GM19043 (cell line): ENCODE data around the gene ARID1B.
"Not testable (repeated sequence)": the region's sequence is repeated elsewhere in the genome, so short reads cannot be mapped to it uniquely, and the experiment has no call there.

Source experiments
- ATAC-seq: cut with Tn5 transposase; IDR thresholded peaks from one replicate; pipeline ENCODE4 v1.9.1; 2021; ENCODE audit warnings: low read depth; ENCODE audit not compliant: unreplicated experiment

Gene ARID1B

GRCh38 chr6:157139054-157139708 is 362.0 kb downstream of the ARID1B start:
- no peak for ATAC-seq

GRCh38 chr6:157143171-157143889 is 366.2 kb downstream of the ARID1B start:
- ATAC-seq = no peak

GRCh38 chr6:157143890-157144798 is 367.0 kb downstream of the ARID1B start:
- ATAC-seq = no peak

GRCh38 chr6:157144859-157145568 is 367.8 kb downstream of the ARID1B start:
- ATAC-seq = no peak

DNA sequence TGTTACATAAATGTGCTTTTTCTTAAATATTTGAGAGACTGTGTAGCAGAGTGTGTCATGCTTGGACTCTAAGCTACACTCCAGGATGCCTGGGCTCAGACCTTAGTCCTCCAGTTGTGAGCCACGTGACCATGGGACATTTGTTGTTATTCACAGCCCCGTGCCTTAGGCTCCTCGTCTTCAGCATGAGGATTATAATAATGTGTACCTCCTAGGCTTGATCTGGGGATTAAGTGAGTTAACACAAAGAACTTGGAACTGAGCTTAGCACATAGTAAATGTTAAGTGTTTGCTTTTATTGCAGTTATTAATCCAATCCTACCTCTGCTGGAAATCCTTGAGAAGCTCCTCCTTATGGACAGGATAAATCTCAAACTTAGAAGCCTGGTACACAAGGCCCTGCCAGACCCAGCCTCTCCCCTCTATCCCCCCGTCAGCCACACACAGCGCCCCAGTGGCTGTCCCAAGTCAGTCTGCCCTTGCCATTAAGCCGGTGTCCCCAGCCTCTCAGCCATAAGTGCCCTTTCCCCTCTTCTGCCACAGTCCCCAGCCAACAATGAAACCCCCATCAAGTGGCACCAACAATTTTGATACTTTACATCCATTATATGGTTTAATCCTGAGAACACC is 368.6 kb downstream of the ARID1B start:
- ATAC-seq = no peak

- ATAC-seq = not testable (repeated sequence)
These were observed 370.2 kb downstream of the ARID1B start for GRCh38 chr6:157147054-157148026.

DNA sequence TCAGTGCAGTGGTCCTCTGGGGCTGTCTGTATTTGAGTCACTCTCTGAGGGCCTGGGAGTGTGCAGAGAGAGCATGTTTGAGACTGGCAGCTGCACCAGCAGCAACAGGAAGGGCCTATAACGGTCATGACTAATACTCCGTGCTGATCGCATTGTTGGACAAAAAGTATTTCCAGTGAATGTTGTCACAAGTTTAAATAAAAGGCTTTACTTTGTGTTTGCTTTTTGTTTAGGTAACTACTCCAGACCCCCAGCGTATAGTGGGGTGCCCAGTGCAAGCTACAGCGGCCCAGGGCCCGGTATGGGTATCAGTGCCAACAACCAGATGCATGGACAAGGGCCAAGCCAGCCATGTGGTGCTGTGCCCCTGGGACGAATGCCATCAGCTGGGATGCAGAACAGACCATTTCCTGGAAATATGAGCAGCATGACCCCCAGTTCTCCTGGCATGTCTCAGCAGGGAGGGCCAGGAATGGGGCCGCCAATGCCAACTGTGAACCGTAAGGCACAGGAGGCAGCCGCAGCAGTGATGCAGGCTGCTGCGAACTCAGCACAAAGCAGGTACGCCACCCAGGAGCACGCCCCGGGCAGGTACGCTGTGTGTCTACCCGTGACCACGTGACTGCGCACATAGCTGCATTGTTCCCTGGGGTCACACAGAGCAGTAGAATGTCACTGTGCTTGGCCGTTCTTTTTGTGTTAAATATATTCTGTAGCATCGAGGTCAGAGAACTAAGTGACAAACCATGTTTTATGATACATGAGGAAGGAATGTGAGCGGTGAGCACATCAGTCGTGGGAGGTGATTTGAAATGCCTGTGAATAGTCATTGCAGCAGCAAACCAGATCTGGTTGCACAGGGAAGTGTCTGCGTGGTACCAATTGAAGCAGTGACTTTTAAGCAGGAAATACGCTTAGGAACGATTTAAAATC is 371.5 kb downstream of the ARID1B start:
- ATAC-seq = no peak

DNA sequence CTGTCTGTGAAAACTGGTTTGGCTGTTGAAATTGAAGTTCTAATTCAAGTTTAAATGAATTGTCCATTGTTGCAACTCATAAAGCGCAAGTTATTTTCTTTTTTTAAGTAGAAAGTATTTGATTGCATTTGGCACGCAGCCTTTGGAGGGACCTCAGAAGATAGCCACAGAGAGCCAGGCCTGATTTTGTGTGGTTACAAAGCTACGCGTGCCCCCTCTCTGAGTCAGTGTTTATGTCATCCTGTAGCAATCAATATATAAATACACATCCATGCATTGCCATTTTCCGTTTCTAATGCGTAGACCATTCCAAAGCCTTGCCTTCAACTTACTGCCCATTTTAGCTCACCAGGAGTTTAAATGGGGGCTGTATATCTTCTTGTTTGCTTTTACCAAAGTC is 372.9 kb downstream of the ARID1B start:
- no peak for ATAC-seq

DNA sequence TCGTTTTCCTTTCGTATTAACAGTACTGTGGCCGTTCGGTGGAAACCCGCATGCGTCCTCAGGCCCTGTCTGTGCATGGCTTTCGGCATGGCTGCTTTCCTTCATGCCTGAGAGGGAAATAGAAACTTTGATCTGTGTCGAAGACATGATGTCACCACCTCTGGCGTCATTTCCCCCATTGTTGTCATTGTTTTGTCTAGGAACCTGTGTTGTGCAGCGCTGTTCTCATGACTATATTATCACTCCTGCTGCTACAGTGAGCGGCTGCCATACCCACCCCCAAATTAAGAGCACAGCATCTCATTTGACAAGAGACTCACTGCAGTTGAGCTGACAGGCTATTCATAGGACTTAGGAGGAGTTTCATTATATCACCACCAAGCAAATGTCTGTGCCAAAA is 373.9 kb downstream of the ARID1B start:
- no peak for ATAC-seq

DNA sequence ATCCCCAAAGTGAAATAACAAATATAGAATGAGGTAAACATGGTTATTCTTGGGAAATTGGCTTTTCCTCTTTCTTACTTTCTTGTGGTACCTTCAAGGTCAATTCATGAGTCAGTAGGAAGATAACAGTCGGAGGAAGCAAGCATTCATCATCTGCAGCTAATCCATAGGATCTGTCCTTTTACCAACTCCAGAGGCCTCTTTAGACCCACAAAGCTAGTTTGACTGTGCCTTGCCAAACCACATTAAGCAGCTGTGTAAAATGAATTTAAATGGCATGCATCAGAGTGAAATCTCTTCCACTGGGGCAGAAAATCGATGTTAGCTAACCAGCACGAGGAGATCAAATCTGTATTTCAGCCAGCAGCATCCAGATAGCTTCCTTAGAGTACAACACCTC is 374.8 kb downstream of the ARID1B start:
- no peak for ATAC-seq

- no peak for ATAC-seq
These were observed 375.4 kb downstream of the ARID1B start for GRCh38 chr6:157152556-157152955.

DNA sequence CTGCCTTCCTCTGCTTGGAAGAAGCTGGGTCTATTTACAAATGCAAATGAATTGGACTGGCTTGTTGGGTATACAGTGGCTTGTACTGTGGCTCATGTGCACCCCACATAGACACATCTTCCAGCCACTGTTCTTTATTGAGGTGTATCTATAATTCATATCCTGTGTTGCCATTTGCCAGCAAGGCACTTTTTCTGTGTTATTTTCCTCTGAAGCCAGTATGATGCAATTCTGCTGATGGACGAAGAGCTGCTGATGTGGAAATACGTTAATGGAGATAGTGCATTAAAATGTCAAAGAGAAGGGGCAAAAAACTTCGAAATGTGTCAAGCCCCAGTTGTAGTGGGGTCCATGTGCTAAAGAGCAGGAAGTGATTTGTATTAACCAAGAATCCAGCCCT is 378.6 kb downstream of the ARID1B start:
- ATAC-seq = no peak

GRCh38 chr6:157157258-157157657 is 380.1 kb downstream of the ARID1B start:
- no peak for ATAC-seq

DNA sequence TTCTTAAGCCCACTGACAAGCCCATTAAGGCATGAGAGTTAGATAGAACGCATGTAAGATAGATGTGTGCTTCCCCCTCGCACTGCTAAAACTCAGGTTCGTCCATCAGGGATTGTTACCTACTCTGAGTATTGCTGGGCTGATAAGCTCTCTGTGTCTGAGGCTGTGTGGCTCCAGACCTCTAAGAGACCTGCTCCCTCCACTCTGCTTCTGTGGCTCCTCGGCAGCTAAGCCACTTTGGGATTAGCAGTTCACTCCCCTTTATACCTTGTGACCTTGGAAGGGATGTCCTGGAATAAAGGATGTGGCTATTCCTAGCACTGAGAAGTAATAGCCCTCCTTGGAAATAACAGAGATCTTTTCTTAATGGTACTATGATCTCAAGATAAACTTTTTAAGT is 381.3 kb downstream of the ARID1B start:
- no peak for ATAC-seq

DNA sequence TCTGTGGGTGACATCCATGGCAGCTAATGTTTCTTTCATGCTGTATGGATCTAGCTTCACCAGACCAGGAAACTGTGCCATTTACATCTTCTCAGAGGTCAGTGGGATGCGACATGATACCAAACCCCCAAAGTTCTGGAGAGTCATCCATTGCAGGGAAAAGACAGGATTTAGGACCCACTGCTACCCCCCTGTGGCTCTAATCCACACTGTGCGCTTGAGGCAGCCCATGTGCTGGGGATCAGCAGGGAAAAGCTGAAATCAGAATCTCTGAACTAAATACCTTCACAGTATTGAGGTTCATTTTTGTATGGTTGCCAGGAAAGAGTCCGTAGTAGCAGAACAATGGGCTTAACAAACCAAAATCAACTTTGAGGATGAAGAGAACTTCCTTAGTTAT is 381.7 kb downstream of the ARID1B start:
- no peak for ATAC-seq

DNA sequence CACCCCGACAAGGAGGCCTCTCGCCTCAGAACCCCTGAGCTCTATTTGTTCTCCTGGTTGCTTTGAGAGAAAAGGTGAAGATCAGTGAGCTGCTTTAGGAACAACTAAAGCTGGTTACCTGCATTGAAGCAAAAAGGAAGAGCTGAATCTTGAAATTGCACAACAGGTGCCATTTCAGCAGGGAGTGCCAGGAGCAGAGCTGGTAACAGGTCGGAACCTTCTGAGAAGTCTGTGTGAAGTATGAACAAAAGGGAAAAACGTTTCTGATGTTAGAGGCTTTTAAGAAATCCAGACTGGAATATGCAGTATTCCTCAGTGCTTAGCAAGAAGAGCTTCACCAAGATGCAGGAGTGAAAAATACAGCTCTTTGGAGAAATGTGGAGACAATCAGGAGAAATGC is 382.2 kb downstream of the ARID1B start:
- no peak for ATAC-seq

DNA sequence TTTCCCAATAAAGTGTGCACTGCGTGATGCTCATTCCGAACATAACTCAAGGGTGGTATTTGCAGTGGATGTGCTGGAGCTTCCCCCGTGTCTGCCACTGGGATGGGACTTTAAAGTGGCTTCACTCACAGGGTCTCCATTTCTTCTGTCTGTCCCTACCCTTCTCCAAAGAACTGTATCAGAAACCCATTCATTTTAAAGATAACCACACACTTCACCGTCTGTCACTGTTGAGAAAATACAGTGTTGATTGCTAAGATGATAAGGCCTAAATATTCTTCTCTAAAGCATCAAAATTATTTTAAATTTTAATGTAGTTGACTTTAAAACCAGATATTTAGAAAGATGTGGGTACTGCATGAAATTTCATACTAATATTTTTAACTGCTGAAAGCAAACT is 384.7 kb downstream of the ARID1B start:
- no peak for ATAC-seq
